GM18861 (cell line): Measurements from ENCODE around the gene ZKSCAN3.
A peak's percentile ranks its signal among the peaks of the same experiment; 100 is the strongest.
"Not testable (repeated sequence)": the region's sequence is repeated elsewhere in the genome, so short reads cannot be mapped to it uniquely, and the experiment has no call there.

ENCODE experiments used
- ATAC-seq: cut with Tn5 transposase; IDR thresholded peaks from one replicate; pipeline ENCODE4 v1.9.1; 2021; ENCODE audit not compliant: unreplicated experiment

Gene ZKSCAN3

GRCh38 chr6:28371280-28371679, 21.5 kb downstream of the ZKSCAN3 start:
- ATAC-seq, result no peak

GRCh38 chr6:28371706-28372451, 22.1 kb downstream of the ZKSCAN3 start:
- no peak for ATAC-seq

GRCh38 chr6:28373925-28374324, 24.2 kb downstream of the ZKSCAN3 start:
- no peak for ATAC-seq

GRCh38 chr6:28377879-28378278, 28.1 kb downstream of the ZKSCAN3 start:
- ATAC-seq, result no peak

- ATAC-seq, result no peak
Measured at GRCh38 chr6:28378644-28379043, 28.9 kb downstream of the ZKSCAN3 start.

- no peak for ATAC-seq
Measured at GRCh38 chr6:28380381-28380780, 30.6 kb downstream of the ZKSCAN3 start.

GRCh38 chr6:28383235-28384142, 33.7 kb downstream of the ZKSCAN3 start:
- peak; percentile 79 for ATAC-seq

- no peak for ATAC-seq
Measured at GRCh38 chr6:28384143-28384533, 34.4 kb downstream of the ZKSCAN3 start.

GRCh38 chr6:28390688-28391087, 40.9 kb downstream of the ZKSCAN3 start:
- ATAC-seq, result no peak

GRCh38 chr6:28393912-28394662, 44.3 kb downstream of the ZKSCAN3 start:
- no peak for ATAC-seq

- ATAC-seq, result no peak
Measured at GRCh38 chr6:28395918-28396317, 46.2 kb downstream of the ZKSCAN3 start.

GRCh38 chr6:28399350-28400121, 49.8 kb downstream of the ZKSCAN3 start, which contains the start of gene ZSCAN12:
Gene ZSCAN12, minus strand, starts transcription at chr6:28399747. Its CDS starts 1,342 bp downstream, at chr6:28398405.
- peak; percentile 75 for ATAC-seq

- ATAC-seq, result no peak
Measured at GRCh38 chr6:28400122-28400451, 50.3 kb downstream of the ZKSCAN3 start.

GRCh38 chr6:28401172-28401571, 51.4 kb downstream of the ZKSCAN3 start:
- ATAC-seq, result no peak

- ATAC-seq, result no peak
Measured at GRCh38 chr6:28402197-28402596, 52.5 kb downstream of the ZKSCAN3 start.

- not testable (repeated sequence) for ATAC-seq
Measured at GRCh38 chr6:28403923-28404322, 54.2 kb downstream of the ZKSCAN3 start.

- no peak for ATAC-seq
Measured at GRCh38 chr6:28407401-28407800, 57.7 kb downstream of the ZKSCAN3 start.

GRCh38 chr6:28408076-28408802, 58.5 kb downstream of the ZKSCAN3 start:
- no peak for ATAC-seq

GRCh38 chr6:28410767-28411166, 61.0 kb downstream of the ZKSCAN3 start:
- no peak for ATAC-seq

- no peak for ATAC-seq
Measured at GRCh38 chr6:28413681-28414080, 63.9 kb downstream of the ZKSCAN3 start.
